GM18508 (cell line): ENCODE results near the gene OSBP2.

Experiments used
- ATAC-seq: cut with Tn5 transposase; IDR thresholded peaks from one replicate; pipeline ENCODE4 v1.9.1; 2021; ENCODE audit warnings: moderate number of reproducible peaks; ENCODE audit not compliant: insufficient read depth, unreplicated experiment

OSBP2 gene, protein sequence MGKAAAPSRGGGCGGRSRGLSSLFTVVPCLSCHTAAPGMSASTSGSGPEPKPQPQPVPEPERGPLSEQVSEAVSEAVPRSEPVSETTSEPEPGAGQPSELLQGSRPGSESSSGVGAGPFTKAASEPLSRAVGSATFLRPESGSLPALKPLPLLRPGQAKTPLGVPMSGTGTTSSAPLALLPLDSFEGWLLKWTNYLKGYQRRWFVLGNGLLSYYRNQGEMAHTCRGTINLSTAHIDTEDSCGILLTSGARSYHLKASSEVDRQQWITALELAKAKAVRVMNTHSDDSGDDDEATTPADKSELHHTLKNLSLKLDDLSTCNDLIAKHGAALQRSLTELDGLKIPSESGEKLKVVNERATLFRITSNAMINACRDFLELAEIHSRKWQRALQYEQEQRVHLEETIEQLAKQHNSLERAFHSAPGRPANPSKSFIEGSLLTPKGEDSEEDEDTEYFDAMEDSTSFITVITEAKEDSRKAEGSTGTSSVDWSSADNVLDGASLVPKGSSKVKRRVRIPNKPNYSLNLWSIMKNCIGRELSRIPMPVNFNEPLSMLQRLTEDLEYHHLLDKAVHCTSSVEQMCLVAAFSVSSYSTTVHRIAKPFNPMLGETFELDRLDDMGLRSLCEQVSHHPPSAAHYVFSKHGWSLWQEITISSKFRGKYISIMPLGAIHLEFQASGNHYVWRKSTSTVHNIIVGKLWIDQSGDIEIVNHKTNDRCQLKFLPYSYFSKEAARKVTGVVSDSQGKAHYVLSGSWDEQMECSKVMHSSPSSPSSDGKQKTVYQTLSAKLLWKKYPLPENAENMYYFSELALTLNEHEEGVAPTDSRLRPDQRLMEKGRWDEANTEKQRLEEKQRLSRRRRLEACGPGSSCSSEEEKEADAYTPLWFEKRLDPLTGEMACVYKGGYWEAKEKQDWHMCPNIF

DNA sequence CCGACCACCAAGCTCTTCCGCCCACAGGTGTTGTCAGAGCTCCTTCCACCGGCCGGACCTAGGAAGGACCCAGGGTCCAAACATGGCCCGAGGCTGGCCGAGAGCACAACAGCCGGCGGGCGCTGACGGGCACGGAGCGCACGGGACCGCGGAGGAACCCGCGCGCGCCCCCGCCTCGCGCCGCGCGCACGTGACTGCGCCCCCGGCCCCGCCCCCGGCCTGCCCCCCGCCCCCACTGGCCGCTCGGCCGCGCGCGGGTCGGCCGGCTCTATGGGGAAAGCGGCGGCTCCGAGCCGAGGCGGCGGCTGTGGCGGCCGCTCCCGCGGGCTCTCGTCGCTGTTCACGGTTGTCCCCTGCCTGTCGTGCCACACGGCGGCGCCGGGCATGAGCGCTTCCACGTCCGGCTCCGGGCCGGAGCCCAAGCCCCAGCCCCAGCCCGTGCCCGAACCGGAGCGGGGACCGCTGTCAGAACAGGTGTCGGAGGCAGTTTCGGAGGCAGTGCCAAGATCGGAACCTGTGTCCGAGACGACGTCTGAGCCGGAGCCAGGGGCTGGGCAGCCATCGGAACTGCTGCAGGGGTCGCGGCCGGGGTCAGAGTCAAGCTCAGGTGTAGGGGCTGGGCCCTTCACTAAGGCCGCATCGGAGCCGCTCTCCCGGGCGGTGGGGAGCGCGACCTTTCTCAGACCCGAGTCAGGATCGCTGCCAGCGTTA, at the start of gene OSBP2:
OSBP2 (plus strand) TSS at position 235 of the 711 bp plus-strand sequence; CDS start at position 271, 36 bp downstream.
- ATAC-seq: no peak

DNA sequence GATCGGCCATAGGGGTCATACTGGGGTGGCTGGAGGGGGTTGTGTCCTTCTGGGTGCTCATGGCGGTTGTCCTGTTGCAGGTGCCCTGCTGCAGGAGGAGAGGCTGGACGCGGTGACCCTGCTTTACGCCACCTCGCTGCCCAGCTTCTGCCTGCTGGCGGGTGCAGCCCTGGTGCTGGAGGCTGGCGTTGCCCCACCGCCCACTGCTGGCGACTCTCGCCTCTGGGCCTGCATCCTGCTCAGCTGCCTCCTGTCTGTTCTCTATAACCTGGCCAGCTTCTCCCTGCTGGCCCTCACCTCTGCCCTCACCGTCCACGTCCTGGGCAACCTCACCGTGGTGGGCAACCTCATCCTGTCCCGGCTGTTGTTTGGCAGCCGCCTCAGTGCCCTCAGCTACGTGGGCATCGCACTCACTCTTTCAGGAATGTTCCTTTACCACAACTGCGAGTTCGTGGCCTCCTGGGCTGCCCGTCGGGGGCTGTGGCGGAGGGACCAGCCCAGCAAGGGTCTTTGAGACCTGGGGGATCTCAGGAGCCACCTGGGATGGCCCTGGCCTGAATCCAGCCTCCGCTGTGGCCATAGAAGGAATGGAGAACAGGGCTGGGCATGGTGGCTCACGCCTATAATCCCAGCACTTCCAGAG, 48.0 kb upstream of the OSBP2 start:
- no peak for ATAC-seq

DNA sequence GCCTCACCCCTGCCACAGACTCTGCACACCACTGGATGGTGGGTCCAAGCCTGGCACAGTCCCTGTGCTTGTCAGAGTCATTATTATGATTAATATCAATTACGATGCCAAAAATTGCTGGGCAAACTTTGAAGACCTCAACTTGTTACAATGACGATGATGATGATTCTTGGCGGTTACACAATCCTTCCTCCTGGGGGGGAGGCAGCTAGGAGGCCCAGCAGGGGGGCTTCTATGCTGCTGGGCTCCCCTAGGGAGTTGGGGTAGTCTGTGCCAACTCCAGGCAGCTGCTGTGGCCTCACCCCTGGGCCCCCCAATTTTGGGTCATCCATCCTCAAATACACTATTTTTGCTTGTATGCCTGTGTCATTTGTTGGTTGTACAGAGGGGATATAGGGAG, 47.1 kb upstream of the OSBP2 start:
- ATAC-seq: no peak

DNA sequence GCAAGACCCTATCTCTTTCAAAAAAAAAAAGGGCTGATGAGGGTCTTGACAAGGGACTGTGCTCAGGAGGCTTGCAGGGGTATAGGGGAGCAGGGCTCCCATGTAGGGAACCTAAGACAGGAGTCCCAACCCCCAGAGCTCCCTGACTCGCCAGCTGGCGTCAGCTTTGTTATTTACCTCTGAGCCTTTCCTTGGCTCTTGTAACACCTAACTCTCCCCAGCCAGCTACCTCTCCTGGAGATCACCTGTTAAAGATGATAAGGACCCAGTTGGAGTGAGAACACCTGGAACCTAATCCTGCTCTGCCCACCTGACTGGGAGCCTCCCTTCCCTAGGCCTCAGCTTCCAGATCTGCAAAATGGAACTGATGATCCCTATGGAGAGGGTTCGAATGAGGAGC, 45.8 kb upstream of the OSBP2 start:
- no peak for ATAC-seq

DNA sequence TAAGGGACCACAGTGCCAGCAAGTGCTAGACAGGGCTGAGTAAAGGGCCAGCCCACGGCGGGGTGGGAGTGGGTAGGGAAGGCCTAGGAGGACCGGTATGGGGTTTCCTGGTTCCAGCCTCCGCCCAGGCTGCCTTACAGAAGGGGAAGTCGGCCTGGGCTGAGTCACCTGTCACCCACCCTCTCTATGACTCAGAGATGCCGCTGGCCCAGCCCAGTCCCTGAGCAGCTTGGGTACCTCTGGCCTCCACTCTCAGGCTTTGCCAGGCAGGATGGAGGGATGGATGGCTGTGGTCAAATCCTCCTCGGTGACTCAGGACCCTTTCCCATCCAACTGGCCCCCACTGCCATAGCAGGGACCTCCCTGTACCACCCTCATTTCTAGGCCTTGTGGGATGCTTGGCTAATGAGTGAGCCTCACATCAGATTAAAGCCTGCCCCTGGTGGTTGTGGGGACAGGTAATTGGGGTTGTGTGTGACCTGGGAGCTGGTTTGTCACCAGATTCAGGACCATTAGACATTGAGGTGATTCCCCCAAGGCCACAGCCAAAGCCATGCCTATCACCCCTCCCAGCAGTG, 45.2 kb upstream of the OSBP2 start:
- no peak for ATAC-seq

DNA sequence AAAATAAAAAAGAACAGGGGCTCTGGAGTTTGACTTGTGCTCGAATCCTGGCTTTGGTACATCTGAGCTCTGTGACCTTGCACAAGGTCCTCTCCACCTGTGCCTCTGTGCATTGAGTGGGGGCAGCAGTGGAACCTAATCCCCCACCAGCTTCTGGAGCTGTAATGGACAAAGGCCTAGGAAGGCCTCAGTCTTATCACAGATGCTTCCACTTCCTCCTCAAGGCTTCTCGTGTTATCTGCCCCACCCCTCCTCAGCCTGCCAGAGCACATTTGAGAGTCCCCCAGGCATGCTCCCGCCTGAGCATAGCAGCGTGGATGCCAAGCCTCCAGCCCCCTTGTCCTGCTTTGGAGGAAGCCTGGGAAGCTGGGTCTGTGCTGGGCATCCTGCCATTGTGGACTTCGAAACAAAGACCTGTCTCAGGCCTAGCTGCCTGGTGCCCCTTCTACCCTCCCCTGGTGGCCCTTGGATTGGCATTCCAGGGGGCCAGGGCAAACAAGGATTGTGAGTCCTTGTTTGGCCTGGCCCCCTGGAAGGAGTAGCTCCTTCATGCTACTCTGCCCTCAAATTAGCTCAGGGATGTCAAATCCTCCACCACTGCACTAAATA, 44.1 kb upstream of the OSBP2 start:
- ATAC-seq: no peak

DNA sequence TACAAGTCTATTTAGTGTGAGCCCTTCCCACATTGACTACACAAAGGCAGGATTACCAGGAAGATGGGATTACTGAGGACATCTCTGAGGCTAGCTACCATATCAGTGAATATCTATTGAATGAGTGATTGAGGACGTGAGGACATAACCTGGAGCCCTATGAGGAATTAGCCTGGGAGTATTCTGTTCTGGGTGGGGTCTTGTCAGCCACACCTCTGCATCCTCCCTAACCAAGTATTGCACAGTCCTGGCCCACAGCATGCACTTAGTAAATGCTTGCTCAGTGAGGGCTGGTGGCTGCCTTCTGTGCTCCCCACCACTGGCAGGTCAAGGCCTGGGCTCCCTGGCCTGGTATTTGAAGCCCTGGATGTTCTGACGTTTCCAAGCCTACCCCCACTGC, 41.8 kb upstream of the OSBP2 start:
- no peak for ATAC-seq

DNA sequence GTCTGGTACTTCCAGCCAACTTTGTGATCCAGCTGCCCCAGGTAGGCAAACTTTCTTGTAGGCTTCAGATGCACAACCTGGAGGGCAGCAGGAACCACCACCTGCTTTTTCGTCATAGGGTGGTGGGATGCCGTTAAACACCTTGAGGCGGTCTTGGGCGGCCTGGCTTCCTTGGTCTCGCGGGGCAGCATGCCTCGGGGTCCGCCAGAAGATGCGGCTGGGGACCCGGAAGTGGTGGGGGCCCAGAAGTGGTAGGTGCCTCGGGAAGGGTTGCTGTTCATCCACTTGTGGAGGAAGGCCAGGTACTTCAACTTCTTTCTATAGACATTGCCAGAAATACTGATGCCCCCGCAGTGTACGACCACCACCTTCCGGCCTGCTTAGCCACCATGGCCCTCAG, 40.3 kb upstream of the OSBP2 start:
- no peak for ATAC-seq

DNA sequence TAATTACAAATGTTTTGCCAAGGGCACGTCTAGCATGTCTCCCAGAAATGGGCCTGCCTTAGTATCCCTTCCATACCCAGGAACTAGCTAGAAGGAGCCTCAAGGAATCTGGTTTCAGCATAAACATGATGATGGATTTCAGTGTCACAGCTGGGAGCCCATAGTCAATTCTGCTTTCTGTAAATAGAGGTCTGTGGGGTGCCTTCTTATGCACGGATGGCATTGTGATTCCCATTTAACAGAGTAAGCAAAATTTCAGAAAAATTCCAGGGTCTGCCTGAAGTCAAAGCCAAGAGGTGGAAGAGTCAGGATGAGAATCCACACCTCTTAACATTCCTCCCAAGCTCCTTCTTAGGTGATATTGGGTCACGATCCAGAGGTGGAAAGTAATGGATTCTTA, 39.1 kb upstream of the OSBP2 start:
- ATAC-seq: no peak

DNA sequence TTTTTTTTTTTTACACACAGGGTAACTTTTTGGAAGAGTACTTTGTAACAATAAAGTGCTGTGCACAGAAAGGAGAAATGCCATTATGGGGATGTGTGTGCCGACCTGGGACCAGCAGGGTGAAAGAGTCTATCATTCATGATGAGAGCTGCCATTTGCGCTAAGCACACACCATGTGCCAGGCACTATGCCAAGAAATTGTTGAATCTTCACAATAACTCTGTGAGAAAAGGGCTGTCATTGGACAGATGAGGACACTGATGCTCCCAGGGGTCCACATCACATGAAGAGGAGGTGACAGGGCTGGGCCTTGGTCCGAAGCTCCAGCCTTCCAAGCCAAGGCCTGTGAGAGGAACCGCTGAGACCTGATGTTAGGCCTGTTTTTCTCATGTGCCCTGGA, 32.6 kb upstream of the OSBP2 start:
- ATAC-seq: no peak

DNA sequence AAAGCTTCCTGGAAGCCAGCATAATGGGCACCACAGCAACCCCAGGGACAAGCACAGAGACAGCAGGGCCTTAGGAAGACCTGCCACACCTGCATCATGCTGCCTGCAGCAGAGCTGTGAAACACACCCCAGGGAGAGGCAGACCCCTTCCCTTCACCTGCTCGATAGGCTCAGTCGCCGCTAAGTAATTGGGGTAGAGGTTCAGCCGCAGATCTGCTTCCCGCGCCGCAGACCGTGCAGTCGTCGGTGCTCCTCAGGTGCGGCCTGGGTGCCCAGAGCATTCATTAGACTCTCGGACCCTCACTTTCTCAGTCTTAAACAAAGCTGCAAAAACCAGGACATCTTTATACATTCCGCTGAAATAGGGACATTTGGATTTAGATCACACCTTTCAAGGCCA, 29.9 kb upstream of the OSBP2 start:
- no peak for ATAC-seq

DNA sequence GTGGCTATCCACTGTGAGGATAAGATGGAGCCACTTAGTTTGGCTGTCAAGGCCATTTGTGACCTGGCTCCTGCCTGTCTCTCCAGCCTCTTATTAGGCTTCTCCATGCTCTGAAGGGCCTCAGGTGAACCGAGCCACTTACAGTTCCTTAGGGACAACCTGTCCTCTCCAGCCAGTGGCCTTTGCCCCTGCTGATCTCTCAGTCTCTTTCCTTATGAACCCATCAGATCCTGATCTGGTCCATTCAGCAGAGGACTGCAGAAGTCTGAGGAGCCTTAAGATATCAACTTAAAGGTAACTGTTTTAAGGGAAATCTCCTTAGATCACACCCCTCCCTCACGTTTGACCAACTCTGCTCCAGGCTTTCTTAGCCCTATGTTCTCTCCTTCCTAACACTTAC, 29.4 kb upstream of the OSBP2 start:
- ATAC-seq: no peak

DNA sequence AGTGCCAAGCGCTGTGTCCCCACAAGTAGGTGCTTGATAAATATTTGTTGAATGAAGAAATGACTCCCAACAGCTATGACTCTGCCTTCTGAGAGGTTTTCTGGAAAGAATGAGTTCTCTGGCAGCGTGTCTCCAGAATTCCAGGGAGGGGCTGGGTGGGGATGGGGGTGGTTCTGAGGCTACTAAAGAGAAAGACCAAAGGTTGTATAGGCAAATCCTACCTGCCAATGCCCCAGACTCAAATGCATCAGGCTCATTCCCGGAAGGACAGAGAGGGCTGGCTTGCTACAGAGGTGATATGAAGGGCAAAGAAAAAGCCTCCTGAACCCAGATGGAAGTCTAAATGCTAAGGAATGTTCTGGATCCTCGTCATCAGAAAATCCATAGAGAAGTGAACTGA, 28.9 kb upstream of the OSBP2 start:
- ATAC-seq: no peak

DNA sequence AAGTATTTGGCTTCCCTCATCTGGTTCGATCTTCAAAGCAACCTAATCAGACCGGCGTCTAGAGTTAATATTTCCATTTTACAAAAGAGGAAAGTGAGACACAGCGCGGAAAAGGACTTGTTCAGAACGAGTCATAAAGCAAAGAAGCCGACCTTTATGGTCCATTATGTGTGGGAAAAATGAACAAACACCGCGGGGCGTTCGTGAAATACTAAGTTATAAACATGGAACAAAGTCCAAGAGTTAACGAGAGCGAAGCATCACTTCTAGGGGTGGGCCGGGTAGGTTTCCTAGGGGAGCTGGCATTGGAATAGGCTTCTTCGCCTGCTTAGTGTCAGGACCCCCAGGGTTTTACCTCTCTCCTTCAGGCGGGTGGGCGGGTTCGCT, 27.6 kb upstream of the OSBP2 start:
- no peak for ATAC-seq

DNA sequence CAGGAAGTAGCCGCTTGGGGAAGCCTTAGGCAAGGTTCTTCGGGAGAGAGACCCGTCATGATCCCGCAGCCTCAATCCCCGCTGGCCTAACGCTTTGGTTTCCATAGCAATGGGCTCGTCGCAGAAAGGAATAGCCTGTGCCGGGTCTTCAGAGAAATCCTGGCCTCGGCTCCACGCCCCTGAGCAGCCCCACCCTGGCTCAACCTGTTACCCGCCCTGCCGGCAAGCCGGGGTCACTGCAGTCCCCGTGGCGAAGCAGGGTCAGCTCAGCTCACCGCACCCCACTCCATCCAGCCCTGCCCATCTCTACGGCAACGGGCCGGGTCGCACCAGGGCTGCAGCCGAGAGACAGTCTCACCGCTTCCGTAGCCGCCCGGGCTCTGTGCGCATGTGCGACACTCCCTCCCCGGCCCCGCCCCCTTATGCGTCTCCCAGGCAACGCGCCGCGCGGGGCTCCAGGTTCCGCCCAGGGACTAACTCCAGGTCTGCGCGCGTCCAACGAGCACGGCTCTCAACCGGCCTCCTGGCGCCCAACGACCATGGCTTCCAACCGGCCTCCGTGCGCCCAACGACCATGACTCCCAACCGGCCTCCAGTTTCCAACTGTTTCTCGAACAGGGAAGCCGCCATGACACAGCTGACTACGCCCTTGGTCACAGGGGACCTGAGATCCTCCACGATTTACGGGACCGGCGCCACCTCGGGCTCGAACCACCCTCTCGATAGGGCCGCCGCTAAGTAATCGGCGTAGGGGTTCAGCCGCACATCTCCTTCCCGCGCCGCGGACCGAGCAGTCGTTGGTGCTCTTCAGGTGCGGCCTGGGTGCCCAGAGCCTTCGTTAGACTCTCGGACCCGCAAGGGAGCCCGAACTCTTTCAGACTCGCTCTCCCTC, 26.9 kb upstream of the OSBP2 start, which contains the start of gene DUSP18:
DUSP18 (minus strand) TSS at position 382 of the 892 bp plus-strand sequence. CDS start 3,872 bp downstream, outside the sequence.
- ATAC-seq: peak; percentile 52

DNA sequence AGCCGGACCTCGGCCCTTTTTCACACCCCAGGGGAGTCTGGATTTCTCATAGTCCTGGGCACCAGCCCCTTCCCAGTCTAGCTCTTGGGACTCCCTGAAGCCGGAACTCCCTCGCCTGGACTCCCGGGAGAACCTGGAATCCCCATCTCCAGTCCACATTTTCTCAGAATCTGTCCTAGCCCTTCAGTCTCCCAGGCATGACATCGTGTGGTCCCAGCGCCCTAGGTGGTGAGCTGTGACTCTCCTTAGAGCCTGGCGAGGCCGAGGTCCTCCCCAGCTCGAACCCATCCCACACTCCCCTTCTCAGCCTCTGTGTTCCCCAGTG, 26.3 kb upstream of the OSBP2 start:
- ATAC-seq: no peak

DNA sequence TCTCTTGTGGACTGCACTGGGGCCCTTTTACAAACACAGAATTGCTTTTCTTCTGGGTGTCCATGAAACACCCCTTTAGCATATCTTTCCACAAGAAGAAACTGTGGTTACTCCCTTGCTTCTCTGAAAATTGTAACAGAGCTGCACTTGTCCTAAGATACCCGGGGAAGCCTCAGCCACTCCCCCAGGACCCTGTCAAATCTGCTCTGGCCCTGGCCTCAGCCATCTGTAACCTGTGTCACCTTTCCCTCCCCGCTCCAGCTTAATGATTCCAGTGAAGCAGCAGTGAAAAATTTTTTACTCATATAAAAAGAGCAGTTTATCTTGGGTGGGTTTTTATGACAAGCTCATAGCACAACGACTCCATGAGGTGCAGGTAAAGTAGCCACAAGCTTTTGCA, 23.6 kb upstream of the OSBP2 start:
- no peak for ATAC-seq

DNA sequence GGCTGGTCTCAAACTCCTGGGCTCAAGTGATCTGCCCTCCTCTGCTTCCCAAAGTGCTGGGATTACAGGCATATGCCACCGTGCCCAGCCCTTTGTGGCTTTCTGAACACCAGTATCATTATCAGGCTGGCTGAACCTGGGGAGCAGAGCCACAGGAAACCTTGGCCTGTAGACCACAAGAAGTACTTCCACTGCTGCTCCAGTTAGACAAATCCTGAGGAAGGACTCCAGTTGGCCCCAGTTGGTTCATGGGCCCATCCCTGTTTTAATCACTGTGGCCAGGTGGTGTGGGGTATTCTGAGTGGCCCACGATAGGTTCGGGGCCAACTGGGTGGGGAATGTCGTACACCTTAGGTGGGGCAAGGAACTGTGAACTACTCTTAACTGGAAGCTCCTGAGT, 21.5 kb upstream of the OSBP2 start:
- no peak for ATAC-seq

DNA sequence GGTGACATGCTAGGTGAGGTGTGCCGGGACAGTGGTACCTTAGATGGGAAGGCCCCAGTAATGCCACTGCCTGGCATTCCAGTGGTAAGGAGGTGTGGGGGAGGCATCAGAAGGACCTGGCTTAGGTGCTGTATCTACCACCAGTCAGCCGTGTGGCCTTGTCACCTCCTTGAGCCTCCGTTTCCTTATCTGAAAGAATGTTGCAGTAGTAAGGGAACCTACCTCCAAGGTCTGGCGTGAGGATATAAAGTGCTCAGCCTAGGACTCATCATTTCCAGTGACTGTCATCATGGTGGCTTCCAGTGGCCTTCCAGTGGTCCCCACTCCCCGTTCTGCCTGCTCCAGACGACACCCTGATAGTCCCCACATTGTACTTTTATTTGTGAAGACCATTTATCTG, 20.2 kb upstream of the OSBP2 start:
- no peak for ATAC-seq
